ENCODE measurements around the gene B4GALT1. TPM values are rescaled to one million over a fixed set of nuclear protein-coding genes. Genes with fewer than 3 reads are reported as not detected.
"Not testable (repeated sequence)": the region's sequence is repeated elsewhere in the genome, so short reads cannot be mapped to it uniquely, and the experiment has no call there.

The B4GALT1 gene
- total and polyA plus RNA-seq, 2 experiments from 2014 or later, result 74.3 to 140 TPM

DNA sequence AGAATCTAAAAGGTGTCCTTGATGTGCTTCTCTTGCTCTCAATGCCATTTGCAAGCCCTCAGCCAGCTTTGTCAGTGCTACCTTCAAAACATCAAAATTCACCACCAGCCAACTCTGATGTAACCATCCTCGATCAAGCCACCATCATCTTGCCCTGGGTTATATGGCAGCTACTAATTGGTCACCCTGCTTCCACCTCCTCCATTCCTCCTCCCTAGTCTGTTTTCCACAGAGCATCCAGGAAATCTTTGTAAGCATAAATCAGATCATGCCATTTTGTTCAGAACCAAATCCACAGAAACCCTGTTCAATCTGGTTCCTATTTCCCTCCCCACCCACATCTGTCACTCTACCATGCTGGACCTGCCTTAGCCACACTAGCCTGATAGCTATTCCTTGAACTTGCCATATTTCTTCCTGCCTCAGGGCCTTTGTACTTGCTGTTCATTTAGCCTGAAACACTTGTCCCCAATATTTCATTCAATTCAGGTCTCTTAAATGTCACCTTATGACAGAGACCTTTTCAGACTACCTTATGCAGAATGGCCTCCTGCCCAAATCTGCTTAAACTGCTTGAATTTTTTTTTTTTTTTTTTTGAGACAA lies 1.9 kb upstream of the B4GALT1 start:
- Histone ChIP-seq H3K27ac (no peak overlapping the region), H4K20me1 (ENCODE audit: insufficient read depth) (no peaks in the 10 kb centered on the region), H3K9me3 (ENCODE audit: low read depth) (no peaks in the 10 kb centered on the region), H3K36me3 (ENCODE audit: low read depth) (no peaks in the 10 kb centered on the region), H3F3A (ENCODE audit: insufficient read depth) (peaks cover 29% of the 10 kb centered on the region), H3K27me3 (replicated peaks; ENCODE audit: insufficient read depth) (no peaks in the 10 kb centered on the region), H3K4me3 (no peak overlapping the region), H3K9ac (no peak overlapping the region), H3K79me2 (ENCODE audit: insufficient read depth) (peaks cover 30% of the 10 kb centered on the region), H3K4me1 (ENCODE audit: insufficient read depth) (peaks cover 23% of the 10 kb centered on the region), H3K4me2 (ENCODE audit: unreplicated experiment) (no peak overlapping the region), H3K9me2 (ENCODE audit: insufficient read depth) (no peaks in the 10 kb centered on the region), H2AFZ (no peak overlapping the region)
- TF ChIP-seq EZH2phosphoT487 (IDR thresholded peaks at IDR 0.05; ENCODE audit: insufficient read depth, low read depth) (no peak), EZH2 (IDR thresholded peaks at IDR 0.05; ENCODE audit: insufficient read depth, poor library complexity, severe bottlenecking) (no peak)
- DNase-seq, result no peak
- in situ Hi-C loops (cut with MboI), result no loop called here
- 54 to 58% methylated on average over 1 of the region's 1 CpG for WGBS, 2 experiments (ENCODE audit: low coverage in 1 of 2, low lambda C conversion rate in 2 of 2, missing lambda C conversion rate in 2 of 2)

- 37 to 39% methylated on average over 8 of the region's 8 CpGs for WGBS, 2 experiments (ENCODE audit: low coverage in 1 of 2, low lambda C conversion rate in 2 of 2, missing lambda C conversion rate in 2 of 2)
- Histone ChIP-seq H3K9ac (peak overlapping the region; percentile 99), H3K9me3 (ENCODE audit: low read depth) (no peaks in the 10 kb centered on the region), H3K79me2 (ENCODE audit: insufficient read depth) (peaks cover 40% of the 10 kb centered on the region), H3K27me3 (replicated peaks; ENCODE audit: insufficient read depth) (no peaks in the 10 kb centered on the region), H3K4me1 (ENCODE audit: insufficient read depth) (peaks cover 33% of the 10 kb centered on the region), H4K20me1 (ENCODE audit: insufficient read depth) (no peaks in the 10 kb centered on the region), H2AFZ (peak overlapping the region; percentile 81), H3K4me2 (ENCODE audit: unreplicated experiment) (peak overlapping the region; percentile 70), H3K27ac (peak overlapping the region; percentile 53), H3K4me3 (peak overlapping the region; percentile 98), H3K36me3 (ENCODE audit: low read depth) (no peaks in the 10 kb centered on the region), H3K9me2 (ENCODE audit: insufficient read depth) (no peaks in the 10 kb centered on the region), H3F3A (ENCODE audit: insufficient read depth) (peaks cover 39% of the 10 kb centered on the region)
- peak; percentile 50 for DNase-seq
- no peak for TF ChIP-seq EZH2 (IDR thresholded peaks at IDR 0.05; ENCODE audit: insufficient read depth, poor library complexity, severe bottlenecking)
- no peak for TF ChIP-seq EZH2phosphoT487 (IDR thresholded peaks at IDR 0.05; ENCODE audit: insufficient read depth, low read depth)
- in situ Hi-C loops (cut with MboI), result no loop called here
Observed at GRCh38 chr9:33167972-33168461, 881 bp upstream of the B4GALT1 start.

DNA sequence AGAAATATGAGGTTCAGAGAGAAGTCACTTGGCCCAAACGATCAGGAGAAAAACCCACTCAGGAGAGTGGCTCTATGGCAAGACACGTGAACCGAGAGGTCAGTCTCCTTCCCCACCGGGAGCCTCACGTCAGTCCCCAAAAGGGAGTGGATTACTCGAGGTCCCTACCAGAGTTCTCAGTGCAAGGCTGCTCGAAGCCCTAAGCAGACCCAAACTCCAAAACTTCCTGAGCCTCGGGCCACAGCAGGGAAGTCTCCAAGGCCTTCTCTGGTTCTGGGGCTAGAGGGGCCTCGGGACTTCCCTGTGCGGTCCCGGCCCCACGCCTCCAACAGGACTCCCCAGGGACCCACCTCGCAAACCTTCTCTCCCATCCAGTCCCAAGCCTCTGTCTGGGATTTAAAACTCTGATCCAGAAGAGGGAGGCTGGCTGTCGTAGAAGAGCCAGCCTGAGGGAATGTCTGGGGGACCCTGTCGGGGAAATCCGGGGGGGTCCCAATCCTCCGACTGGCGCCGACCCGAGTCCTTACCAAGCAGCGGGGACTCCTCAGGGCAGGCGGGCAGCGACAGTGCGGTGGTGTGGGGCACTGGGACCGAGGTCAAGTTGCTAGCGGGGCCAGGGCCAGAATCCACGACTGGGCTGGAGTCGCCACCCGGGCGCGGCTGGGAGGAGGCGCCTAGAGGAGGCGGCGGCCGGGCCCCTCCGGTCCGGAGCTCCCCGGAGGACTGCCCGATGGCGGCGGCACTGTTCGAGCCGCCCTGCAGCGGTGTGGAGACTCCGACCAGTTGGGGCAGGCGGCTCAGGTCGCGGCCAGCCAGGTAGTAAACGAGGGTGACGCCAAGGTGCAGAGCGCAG lies 679 bp downstream of the B4GALT1 start:
- H4K20me1 ChIP-seq (ENCODE audit: insufficient read depth), result no peaks in the 10 kb centered on the region
- peak overlapping the region; percentile 99 for H3K27ac ChIP-seq
- H3K4me3 ChIP-seq, result peak overlapping the region; percentile 98
- H2AFZ ChIP-seq, result 0 out of 2 replicates have a peak overlapping the region, but pooled peaks have one; percentile 1
- no peak for TF ChIP-seq EZH2 (IDR thresholded peaks at IDR 0.05; ENCODE audit: insufficient read depth, poor library complexity, severe bottlenecking)
- no peak for TF ChIP-seq EZH2phosphoT487 (IDR thresholded peaks at IDR 0.05; ENCODE audit: insufficient read depth, low read depth)
- H3K36me3 ChIP-seq (ENCODE audit: low read depth), result no peaks in the 10 kb centered on the region
- peak; percentile 77 for DNase-seq
- peaks cover 55% of the 10 kb centered on the region for H3K79me2 ChIP-seq (ENCODE audit: insufficient read depth)
- peaks cover 52% of the 10 kb centered on the region for H3F3A ChIP-seq (ENCODE audit: insufficient read depth)
- H3K4me2 ChIP-seq (ENCODE audit: unreplicated experiment), result peak overlapping the region; percentile 99
- H3K9me2 ChIP-seq (ENCODE audit: insufficient read depth), result no peaks in the 10 kb centered on the region
- no peaks in the 10 kb centered on the region for H3K27me3 ChIP-seq (replicated peaks; ENCODE audit: insufficient read depth)
- H3K9me3 ChIP-seq (ENCODE audit: low read depth), result no peaks in the 10 kb centered on the region
- peak overlapping the region; percentile 99 for H3K9ac ChIP-seq
- WGBS, 2 experiments (ENCODE audit: low coverage in 1 of 2, low lambda C conversion rate in 2 of 2, missing lambda C conversion rate in 2 of 2), result 1 to 3% methylated on average over 40 to 47 of the region's 51 CpGs
- peaks cover 40% of the 10 kb centered on the region for H3K4me1 ChIP-seq (ENCODE audit: insufficient read depth)
- in situ Hi-C loops (cut with MboI), result no loop called here

GRCh38 chr9:33165263-33166151 lies 1.6 kb downstream of the B4GALT1 start:
- WGBS, 2 experiments (ENCODE audit: low coverage in 1 of 2, low lambda C conversion rate in 2 of 2, missing lambda C conversion rate in 2 of 2), result 2% methylated on average over 10 of the region's 10 CpGs
- no peak overlapping the region for H2AFZ ChIP-seq
- H3K27me3 ChIP-seq (replicated peaks; ENCODE audit: insufficient read depth), result no peaks in the 10 kb centered on the region
- peaks cover 65% of the 10 kb centered on the region for H3K79me2 ChIP-seq (ENCODE audit: insufficient read depth)
- H3K9ac ChIP-seq, result peak overlapping the region; percentile 99
- H3K9me3 ChIP-seq (ENCODE audit: low read depth), result no peaks in the 10 kb centered on the region
- peak overlapping the region; percentile 98 for H3K4me3 ChIP-seq
- H4K20me1 ChIP-seq (ENCODE audit: insufficient read depth), result no peaks in the 10 kb centered on the region
- peak; percentile 87 for DNase-seq
- peaks cover 48% of the 10 kb centered on the region for H3K4me1 ChIP-seq (ENCODE audit: insufficient read depth)
- peaks cover 60% of the 10 kb centered on the region for H3F3A ChIP-seq (ENCODE audit: insufficient read depth)
- peak overlapping the region; percentile 99 for H3K27ac ChIP-seq
- TF ChIP-seq EZH2phosphoT487 (IDR thresholded peaks at IDR 0.05; ENCODE audit: insufficient read depth, low read depth), result no peak
- TF ChIP-seq EZH2 (IDR thresholded peaks at IDR 0.05; ENCODE audit: insufficient read depth, poor library complexity, severe bottlenecking), result no peak
- H3K4me2 ChIP-seq (ENCODE audit: unreplicated experiment), result peak overlapping the region; percentile 99
- H3K9me2 ChIP-seq (ENCODE audit: insufficient read depth), result no peaks in the 10 kb centered on the region
- no peaks in the 10 kb centered on the region for H3K36me3 ChIP-seq (ENCODE audit: low read depth)
- in situ Hi-C loops (cut with MboI), result no loop called here

- H3K27me3 ChIP-seq (replicated peaks; ENCODE audit: insufficient read depth); in situ Hi-C loops (cut with MboI); H3K9me3 ChIP-seq (ENCODE audit: low read depth); DNase-seq; H3K9me2 ChIP-seq (ENCODE audit: insufficient read depth); H3K36me3 ChIP-seq (ENCODE audit: low read depth); H2AFZ ChIP-seq; H4K20me1 ChIP-seq (ENCODE audit: insufficient read depth): not testable (repeated sequence)
- Histone ChIP-seq H3K79me2 (ENCODE audit: insufficient read depth) (peaks cover 71% of the 10 kb centered on the region), H3K4me1 (ENCODE audit: insufficient read depth) (peaks cover 54% of the 10 kb centered on the region), H3F3A (ENCODE audit: insufficient read depth) (peaks cover 66% of the 10 kb centered on the region), H3K9ac (peak overlapping the region; percentile 99), H3K27ac (peak overlapping the region; percentile 99), H3K4me2 (ENCODE audit: unreplicated experiment) (peak overlapping the region; percentile 99), H3K4me3 (peak overlapping the region; percentile 98)
- 10 to 11% methylated on average over 7 of the region's 7 CpGs for WGBS, 2 experiments (ENCODE audit: low coverage in 1 of 2, low lambda C conversion rate in 2 of 2, missing lambda C conversion rate in 2 of 2)
Observed at GRCh38 chr9:33164921-33165262, 2.2 kb downstream of the B4GALT1 start.
